NCI-H1694 treated with DMSO at 0.1 percent for 48 hours (cell line): Measurements from ENCODE around the gene SPOCK1.

Experiments
- DNase-seq: peaks from one replicate; lab custom pipeline; 2025; lab: John Stamatoyannopoulos, UW

Gene SPOCK1

DNA sequence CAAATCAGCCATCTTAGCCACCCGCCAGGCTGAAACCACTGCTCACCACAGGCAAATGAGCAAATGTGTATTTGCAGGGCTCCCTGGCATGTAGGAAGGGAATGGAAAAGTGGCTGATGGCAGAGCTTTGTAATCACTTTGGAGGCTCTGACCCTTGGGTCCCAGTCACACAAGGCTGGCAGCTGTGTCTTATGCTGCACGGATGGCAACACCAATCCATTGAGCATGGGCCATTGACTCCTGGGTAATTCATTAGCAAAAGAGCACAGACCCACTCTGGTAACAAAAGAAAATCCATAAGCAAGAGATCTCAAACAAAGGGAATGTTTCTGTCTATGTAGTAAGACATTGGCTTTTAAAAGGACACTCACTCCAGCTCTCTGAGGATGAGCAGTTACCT lies 57.6 kb downstream of the SPOCK1 start:
- no peak for DNase-seq

GRCh38 chr5:137440795-137441194 lies 58.3 kb downstream of the SPOCK1 start:
- no peak for DNase-seq

- no peak for DNase-seq
Measured at GRCh38 chr5:137439645-137440044, 59.5 kb downstream of the SPOCK1 start.

- DNase-seq: no peak
Measured at GRCh38 chr5:137438932-137439331, 60.2 kb downstream of the SPOCK1 start.

- no peak for DNase-seq
Measured at GRCh38 chr5:137437774-137438173, 61.4 kb downstream of the SPOCK1 start.

DNA sequence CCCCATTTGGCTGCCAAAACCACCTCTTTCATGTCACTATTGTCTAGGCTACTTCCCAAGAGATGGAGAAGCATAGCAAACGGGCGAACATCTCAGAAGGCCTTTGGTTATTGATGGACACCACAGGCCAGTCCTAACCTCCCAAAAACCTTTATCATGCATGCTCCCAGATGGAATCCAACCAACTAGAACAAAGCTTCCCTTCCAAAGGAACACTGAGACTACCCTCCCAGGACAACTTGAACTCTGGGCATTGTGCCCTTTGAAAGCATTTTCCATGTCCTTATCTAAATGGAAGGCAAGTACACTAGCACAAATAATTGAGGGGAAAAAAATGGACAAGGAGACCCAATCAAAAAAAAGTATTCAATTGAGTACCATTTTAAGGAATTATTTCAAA lies 65.6 kb downstream of the SPOCK1 start:
- no peak for DNase-seq

DNA sequence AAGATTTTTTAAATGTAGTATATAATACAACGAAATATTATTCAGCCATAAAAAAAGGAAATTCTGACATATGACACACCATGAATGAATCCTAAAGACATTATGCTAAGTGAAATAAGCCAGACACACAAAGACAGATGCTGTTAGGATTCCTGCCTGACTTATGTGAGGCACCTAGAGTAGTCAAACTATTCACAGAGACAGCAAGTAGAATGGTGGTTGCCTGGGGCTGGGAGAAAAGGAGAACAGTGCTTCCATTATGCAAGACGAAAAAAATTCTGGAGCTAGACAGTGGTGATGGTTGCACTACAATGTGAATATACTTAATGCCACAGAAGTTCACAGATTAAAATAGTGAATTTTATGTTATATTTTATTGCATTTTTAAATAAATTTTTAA lies 66.8 kb downstream of the SPOCK1 start:
- no peak for DNase-seq

DNA sequence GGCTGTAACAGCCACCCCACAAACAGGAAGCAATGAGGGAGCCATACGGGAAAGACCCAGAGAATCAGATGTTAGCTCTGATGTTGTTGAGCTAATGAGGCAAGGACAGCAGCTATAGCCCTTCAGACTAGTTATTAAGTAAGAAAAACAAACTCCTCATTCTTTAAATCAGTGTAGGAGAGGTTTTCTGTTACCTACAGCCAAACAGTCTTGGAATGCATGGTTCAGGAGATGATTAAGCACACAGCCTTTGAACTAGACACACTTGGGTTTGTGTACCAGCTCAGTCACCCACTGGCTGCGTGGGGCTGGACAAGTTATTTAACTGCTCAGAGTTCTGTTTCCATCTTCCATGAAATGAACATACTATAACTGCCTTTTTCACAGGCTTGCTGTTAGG lies 68.1 kb downstream of the SPOCK1 start:
- DNase-seq: no peak

DNA sequence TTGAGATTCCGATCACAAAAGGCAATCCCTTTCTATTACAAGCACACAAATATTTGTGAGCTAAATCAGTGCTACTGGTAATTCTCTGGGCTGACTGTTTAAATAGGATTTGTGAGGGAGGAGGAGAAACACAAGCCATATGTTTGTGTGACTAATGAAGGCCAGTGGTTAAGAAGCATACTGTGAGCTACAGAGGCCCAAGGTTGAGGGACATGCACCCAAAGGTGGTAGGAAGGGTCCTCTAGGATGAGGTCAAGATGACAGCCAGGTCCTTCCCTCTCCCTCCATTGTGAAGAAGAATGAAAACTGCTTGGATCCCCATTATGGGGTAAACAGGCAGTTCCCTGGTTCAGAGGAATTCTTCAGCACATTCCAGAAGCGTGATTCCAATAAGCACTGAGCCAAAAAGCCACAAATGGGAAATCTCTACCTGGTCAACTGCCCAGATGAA lies 83.9 kb downstream of the SPOCK1 start:
- DNase-seq: no peak

DNA sequence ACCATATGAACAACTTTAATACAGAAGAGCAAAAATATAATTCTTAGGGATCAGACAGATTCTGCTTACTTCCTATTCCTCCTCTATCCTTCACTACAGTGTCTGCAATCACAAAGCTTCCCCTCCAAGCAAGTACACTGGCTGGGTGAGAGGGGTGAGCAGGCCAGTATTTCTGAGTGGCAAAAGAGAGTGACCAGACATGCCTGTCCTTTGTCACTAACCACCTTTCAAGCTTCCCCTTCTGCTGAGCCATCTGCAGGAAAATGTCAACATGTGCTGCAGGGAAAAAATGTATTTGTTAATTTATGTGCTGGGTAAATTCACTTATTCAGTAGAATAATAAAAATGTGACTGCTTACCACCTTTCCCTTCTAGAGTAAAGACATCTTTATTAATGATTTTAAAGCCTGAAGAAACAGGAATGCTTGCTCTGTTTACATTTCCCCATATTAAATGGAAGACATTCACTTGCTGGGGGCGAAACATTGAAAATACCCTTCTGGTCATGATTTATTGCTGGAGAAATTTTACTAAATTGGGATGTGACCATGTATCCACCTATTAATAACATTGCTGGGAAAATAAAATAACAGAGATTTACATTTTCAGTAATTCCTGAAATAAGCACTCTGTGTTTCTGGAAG lies 84.9 kb downstream of the SPOCK1 start:
- DNase-seq: no peak

DNA sequence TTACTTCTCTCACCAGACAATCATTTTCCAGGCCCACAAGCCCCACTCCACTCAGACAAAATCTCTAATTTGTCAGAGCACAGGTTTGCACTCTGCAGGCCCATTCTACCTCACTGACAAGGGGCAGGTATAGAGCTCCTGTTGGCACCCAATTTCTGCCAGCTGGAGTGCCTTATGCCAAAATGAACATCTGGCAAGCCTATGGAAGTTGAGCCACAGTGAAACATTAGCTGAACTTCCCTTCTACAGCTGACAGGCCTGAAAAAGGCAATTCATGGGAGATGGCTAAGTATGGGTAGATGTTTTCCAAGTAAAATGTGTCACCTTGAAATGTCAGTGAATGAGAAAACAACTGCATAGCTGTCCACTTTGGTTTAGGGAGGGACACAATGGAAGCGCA lies 87.0 kb downstream of the SPOCK1 start:
- DNase-seq: peak; percentile 4

DNA sequence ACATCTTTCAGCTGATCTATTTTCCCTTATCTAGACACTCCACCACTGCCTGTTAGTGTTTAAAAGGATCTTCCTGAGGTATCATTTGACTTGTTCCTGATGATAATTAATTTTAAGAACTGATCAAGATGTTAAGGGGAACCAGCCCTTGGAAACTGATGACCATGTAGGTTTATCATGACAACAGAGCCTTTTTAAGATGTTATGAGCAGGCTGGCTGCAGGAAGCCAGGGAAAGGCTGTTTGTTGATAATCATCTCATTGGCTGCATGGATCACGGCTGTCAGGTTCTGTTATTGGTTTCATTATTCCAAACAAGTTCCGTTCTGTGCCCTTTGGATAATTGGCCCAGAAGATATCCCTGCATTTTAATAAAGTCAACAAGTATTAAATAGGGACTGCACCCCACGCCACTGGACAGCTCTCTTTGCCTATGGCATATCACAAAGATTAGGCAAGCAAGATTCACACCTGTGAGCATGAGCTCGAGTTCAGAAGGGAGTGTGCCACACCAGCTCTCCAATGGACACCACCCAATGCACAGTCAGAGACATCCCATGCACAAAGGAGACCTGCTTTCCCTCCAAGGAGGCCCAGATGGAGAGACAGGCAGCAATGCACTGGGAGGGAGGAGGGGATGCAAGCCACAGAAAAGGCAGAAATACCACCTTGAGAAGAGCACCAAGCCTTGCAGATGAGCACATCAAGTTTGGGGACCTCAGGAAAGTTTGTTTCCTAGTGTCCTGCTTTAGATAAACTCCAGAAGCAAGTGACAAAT lies 88.7 kb downstream of the SPOCK1 start:
- DNase-seq: no peak

- DNase-seq: no peak
Measured at GRCh38 chr5:137409736-137410135, 89.4 kb downstream of the SPOCK1 start.

DNA sequence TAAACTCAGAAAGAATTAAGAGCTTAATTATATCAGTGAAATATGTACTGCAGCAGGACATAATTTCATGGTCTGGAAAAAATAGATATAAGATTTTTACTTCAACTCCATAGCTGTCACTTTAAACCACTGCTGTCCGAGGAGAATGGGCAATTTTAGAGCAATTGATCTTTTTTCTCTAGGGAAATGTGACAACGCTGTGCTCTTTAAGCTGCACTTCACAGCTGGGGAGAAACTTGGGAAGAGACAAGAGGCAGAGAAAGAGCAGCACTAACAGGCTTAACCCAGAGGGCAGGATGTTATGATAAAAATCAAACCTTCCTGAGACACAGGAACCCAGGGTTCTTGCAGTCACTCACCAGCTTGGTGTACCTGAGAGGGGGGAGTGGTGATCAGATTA lies 92.0 kb downstream of the SPOCK1 start:
- DNase-seq: no peak

DNA sequence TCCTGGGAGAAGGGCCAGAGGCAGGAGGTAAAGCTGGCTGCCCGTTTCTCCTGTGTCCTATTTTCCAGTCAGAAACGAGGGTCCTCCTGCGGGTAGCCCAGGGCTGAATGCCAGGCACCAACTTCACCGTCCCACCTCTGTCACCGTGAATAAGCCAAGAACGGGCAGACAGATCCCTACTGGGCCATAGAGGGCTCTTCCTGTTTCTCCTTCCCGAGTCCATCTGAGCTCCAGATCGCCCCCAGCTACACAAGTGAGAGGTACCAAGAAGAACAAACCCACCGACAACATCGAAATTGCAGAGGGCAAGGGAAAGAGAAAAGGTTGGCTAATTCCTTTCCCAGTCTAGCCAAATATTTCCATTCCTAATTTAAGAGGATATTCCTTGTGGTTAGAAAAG lies 93.7 kb downstream of the SPOCK1 start:
- no peak for DNase-seq

DNA sequence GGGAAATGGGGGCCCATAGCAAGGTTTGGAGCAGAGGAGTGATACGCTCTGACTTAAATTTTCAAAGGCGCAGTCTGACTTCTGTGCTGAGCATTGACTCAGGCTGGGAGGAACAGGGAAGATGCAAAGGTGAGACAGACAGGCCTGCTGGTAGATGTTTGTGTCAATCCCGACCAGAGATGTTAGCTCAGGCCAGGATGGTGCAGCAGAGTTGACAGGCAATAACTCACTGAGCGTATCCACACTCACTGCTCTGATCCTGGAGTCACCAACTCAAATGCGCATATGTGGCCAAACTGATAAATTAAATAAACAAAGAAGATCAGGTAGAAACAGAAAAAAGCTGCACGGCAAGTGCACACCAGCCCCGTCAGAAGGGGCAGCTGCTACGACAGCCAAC lies 95.3 kb downstream of the SPOCK1 start:
- no peak for DNase-seq

DNA sequence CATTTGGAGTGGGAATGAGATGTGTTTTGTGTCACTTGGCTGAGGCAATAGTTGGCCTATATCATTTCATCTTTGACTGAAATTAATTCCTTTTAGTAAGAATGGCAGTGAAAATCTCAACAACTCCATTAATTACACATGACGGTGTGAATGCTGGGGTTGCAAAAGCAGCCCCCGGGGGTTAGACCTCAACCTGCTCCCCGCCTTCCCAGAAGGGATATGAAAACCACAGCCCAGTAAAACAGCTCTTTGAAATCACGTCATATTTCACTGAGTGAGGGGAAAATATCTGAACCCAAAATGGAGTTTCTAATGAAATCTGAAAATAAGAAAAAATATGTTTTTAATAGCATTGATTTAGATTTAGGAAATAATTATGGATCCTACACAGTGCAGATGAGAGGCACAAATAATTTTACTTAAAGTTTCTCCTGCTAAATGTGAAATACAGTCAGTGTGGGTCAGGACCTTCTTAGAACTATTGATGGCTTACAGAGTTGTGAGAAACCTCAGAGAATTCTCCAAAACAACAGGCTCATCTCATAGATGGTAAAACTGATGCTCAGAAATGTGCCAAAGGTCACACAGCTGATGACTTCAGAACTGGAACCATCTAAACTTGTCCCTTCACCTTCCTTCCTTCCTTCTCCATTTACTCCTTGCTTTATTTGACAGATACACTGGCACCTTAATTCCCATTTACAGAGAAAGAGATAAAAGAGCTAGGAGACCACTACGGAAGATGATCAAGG lies 96.5 kb downstream of the SPOCK1 start:
- DNase-seq: no peak

GRCh38 chr5:137401946-137402345 lies 97.2 kb downstream of the SPOCK1 start:
- no peak for DNase-seq

- no peak for DNase-seq
Measured at GRCh38 chr5:137400571-137400970, 98.6 kb downstream of the SPOCK1 start.

DNA sequence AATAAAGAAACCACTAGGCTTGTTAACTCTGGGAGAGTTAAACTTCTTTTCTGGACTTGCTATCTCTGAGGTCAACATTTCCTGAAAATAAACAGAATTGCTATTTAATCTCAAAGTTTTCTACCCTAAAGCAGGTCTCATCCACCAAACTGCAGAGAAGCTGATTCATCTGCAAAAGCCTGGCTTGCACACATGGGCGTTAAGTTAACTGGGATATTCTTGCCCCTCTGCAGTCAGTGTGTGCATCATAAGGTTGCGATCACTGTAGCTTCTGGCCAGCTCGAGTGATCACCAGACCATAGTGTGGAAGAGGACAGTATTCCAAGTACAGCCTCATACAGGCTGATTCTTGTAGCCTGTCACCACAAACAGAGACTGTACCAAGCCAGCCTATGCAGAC lies 99.2 kb downstream of the SPOCK1 start:
- no peak for DNase-seq

DNA sequence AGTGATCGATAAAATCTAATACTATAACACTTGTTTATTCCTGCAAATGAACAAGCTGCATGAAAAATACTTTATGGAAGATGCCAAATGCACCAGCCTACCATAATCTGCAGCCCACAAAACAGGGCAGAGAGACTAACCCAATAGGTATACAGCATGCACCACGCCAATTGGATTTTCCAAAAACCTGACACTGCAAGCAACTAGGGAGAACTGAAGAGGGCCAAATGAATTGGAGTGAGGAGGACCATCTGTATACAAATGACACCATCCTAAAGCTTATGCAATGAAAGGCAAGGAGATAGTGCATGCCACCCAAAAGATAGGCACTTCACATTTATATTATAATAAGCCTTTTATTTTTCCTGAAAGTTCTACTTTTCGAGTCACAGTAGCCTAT lies 100.4 kb downstream of the SPOCK1 start:
- no peak for DNase-seq

DNA sequence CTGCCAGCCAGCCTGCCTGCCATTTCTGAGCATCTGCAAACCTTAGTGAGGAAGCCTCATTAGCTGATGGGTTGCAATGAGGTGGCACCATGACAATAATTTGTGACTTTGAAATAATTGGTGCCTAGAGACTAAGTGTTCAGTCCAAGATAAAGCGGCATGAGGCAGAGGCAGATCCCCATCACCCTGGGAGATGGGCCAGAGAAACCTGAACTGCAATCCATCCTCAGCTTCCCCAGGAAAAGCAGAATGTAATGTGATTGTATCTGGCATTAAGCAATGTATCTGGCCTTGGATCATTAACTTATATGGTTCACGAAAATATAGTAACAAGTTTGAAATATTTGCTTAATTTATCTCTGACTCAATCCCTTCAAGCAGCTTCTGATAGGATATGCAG lies 101.0 kb downstream of the SPOCK1 start:
- no peak for DNase-seq
